Measurements from ENCODE around the gene CACNA1F.

GRCh38 chrX:49166914-49167739 is 66.0 kb downstream of the CACNA1F start:
- TF ChIP-seq, protein P1, sequence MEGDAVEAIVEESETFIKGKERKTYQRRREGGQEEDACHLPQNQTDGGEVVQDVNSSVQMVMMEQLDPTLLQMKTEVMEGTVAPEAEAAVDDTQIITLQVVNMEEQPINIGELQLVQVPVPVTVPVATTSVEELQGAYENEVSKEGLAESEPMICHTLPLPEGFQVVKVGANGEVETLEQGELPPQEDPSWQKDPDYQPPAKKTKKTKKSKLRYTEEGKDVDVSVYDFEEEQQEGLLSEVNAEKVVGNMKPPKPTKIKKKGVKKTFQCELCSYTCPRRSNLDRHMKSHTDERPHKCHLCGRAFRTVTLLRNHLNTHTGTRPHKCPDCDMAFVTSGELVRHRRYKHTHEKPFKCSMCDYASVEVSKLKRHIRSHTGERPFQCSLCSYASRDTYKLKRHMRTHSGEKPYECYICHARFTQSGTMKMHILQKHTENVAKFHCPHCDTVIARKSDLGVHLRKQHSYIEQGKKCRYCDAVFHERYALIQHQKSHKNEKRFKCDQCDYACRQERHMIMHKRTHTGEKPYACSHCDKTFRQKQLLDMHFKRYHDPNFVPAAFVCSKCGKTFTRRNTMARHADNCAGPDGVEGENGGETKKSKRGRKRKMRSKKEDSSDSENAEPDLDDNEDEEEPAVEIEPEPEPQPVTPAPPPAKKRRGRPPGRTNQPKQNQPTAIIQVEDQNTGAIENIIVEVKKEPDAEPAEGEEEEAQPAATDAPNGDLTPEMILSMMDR (IDR thresholded peaks at IDR 0.05; ENCODE audit: low read length), result no peak
- no peak for TF ChIP-seq EZH2 (IDR thresholded peaks at IDR 0.05; ENCODE audit: borderline replicate concordance, low read length)

Measured in OCI-LY1 (cell line).